ENCODE measurements around the gene IL11RA.
A peak's percentile ranks its signal among the peaks of the same experiment; 100 is the strongest.

Gene IL11RA

DNA sequence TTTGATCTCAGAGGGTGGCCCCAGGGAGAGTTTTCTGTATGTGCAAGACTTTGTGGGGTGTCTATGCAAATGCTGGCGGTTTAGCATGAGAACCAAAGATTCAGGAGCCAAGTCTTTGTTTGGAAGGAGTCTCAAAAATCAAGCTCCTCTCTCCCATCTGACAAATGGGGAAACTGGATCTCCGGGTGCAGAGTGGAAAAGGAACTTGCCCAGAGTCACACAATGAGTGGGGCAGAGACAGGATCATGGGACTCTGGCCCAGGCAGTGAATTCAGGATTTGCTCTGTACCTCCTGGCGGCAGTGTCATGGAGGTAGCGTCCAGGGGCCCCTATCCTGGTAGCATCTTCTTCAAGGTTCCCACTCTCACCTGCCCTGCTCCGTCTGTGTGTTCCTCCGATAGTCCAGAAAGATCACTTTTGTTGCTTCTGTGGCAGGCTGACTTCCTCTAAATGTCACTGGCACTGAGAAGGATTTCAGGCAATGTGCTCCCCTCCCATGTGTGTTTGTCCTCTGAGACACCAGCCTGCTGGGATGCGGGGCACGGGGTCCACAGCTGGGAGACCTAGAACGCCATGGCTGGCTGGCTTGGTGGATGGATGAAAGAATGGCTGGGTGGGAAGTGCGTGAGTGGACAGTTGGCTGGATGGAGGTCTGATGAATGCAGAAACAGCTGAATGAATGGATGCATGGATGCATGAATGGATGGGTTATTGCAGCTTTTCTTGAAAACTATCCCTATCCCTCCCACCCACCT is 35.5 kb downstream of the IL11RA start:
- no peak for DNase-seq

GRCh38 chr9:34688329-34689115 is 36.5 kb downstream of the IL11RA start:
- no peak for DNase-seq

GRCh38 chr9:34689116-34689470 is 37.1 kb downstream of the IL11RA start:
- DNase-seq = no peak

DNA sequence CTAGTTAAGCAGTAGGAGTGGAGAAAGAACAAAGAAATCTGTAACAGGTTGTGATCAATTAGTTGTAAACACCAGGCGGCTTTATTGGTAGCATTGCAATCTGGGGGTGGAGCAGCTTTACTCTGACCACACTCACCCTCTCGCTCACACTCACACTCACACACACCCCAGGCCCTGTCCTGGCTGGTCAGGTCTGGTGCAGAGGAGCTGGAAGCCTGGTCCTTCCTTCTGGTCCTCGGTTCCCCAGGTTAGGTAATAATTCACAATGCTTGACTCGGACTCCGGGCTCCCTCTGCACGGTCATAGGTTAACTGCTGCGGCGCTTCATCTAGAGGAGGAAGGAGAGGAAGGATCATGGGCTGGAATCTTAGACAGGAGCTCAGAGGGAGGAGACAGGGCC is 37.5 kb downstream of the IL11RA start:
- no peak for DNase-seq

- DNase-seq = no peak
Observed at GRCh38 chr9:34690983-34691935, 39.3 kb downstream of the IL11RA start, which contains the start of gene CCL19. CCL19 (minus strand) TSS chr9:34691276; CDS start chr9:34691139, 137 bp downstream.

DNA sequence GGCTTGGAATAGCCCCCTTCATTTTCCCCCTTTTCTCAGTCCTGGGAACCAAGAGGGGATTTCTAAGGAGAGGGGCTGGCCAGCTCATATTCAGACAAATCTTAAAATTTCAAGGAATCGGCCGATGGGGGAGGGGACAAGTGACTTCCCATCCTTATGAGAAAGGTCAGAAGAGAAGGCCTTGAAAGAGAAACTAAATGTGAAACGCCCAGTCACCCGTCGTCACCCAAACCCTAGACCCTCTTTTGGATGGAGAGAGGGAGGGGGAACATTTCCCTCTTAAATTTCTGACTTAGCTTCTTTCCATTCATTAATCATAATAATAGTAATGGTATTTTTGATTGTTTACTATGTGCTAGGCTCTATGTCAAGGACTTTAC is 39.9 kb downstream of the IL11RA start:
- no peak for DNase-seq

- DNase-seq = no peak
Observed at GRCh38 chr9:34693560-34693959, 41.6 kb downstream of the IL11RA start.

GRCh38 chr9:34694811-34695210 is 42.8 kb downstream of the IL11RA start:
- DNase-seq = no peak

GRCh38 chr9:34701023-34701768 is 49.2 kb downstream of the IL11RA start:
- DNase-seq = no peak

- DNase-seq = peak; percentile 21
Observed at GRCh38 chr9:34701769-34702736, 50.1 kb downstream of the IL11RA start.

GRCh38 chr9:34707130-34707529 is 55.1 kb downstream of the IL11RA start:
- DNase-seq = no peak

- DNase-seq = no peak
Observed at GRCh38 chr9:34709196-34709978, 57.4 kb downstream of the IL11RA start.

GRCh38 chr9:34710023-34710422 is 58.0 kb downstream of the IL11RA start, which contains the start of gene CCL21:
CCL21 (minus strand) TSS chr9:34710136; CDS start chr9:34710066, 70 bp downstream.
- DNase-seq = no peak

All from cortex of kidney (tissue), 1 donor.